Uterus (tissue), 2 donors: ENCODE measurements around the gene ALOX5AP.

Experiments used
- POLR2A ChIP-seq, 2 donors: fragments of 450-650 bp; IDR thresholded peaks; one replicate each; pipeline ENCODE4 v1.6.1; 2016; ENCODE audit warnings: antibody characterized with exemption in 2 of 2, mild to moderate bottlenecking in 1 of 2, moderate library complexity in 1 of 2
- TF ChIP-seq, protein P1 (sequence below), 4 experiments: fragments of 200-600 bp in 2 of 4; fragments of 450-650 bp in 2 of 4; sonication (generic) in 2 of 4; IDR thresholded peaks; one replicate each; pipeline ENCODE4 v1.5.1; 2016 to 2019; ENCODE audit warnings: antibody characterized with exemption in 4 of 4, mild to moderate bottlenecking in 2 of 4, moderate library complexity in 1 of 4

DNA sequence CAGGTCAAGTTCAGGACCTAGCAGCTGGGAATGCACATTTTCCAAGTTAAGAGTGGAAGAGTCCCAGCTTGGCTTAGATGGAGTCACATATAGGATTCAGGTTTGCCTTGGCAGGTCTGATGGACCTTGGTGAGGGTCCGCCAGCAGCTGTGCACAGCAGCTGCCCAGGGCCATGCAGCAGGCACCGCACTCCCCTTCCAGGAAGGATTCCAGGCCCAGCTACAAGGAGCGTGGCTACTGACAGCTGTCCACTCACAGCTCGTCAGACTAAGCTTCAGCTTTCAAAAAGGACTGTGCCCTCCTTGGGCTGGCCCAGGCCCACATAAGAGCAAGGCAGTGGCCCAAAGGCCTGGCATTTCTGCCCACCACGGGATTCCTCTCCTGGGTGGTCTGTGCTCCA, 68.4 kb downstream of the ALOX5AP start:
- TF ChIP-seq, protein P1, sequence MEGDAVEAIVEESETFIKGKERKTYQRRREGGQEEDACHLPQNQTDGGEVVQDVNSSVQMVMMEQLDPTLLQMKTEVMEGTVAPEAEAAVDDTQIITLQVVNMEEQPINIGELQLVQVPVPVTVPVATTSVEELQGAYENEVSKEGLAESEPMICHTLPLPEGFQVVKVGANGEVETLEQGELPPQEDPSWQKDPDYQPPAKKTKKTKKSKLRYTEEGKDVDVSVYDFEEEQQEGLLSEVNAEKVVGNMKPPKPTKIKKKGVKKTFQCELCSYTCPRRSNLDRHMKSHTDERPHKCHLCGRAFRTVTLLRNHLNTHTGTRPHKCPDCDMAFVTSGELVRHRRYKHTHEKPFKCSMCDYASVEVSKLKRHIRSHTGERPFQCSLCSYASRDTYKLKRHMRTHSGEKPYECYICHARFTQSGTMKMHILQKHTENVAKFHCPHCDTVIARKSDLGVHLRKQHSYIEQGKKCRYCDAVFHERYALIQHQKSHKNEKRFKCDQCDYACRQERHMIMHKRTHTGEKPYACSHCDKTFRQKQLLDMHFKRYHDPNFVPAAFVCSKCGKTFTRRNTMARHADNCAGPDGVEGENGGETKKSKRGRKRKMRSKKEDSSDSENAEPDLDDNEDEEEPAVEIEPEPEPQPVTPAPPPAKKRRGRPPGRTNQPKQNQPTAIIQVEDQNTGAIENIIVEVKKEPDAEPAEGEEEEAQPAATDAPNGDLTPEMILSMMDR (IDR thresholded peaks at IDR 0.05), result no peak
- TF ChIP-seq POLR2A (IDR thresholded peaks at IDR 0.05), result no peak
